Measurements from ENCODE around the gene CDX2.
"Not testable (repeated sequence)": the region's sequence is repeated elsewhere in the genome, so short reads cannot be mapped to it uniquely, and the experiment has no call there.

Gene CDX2, protein sequence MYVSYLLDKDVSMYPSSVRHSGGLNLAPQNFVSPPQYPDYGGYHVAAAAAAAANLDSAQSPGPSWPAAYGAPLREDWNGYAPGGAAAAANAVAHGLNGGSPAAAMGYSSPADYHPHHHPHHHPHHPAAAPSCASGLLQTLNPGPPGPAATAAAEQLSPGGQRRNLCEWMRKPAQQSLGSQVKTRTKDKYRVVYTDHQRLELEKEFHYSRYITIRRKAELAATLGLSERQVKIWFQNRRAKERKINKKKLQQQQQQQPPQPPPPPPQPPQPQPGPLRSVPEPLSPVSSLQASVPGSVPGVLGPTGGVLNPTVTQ

DNA sequence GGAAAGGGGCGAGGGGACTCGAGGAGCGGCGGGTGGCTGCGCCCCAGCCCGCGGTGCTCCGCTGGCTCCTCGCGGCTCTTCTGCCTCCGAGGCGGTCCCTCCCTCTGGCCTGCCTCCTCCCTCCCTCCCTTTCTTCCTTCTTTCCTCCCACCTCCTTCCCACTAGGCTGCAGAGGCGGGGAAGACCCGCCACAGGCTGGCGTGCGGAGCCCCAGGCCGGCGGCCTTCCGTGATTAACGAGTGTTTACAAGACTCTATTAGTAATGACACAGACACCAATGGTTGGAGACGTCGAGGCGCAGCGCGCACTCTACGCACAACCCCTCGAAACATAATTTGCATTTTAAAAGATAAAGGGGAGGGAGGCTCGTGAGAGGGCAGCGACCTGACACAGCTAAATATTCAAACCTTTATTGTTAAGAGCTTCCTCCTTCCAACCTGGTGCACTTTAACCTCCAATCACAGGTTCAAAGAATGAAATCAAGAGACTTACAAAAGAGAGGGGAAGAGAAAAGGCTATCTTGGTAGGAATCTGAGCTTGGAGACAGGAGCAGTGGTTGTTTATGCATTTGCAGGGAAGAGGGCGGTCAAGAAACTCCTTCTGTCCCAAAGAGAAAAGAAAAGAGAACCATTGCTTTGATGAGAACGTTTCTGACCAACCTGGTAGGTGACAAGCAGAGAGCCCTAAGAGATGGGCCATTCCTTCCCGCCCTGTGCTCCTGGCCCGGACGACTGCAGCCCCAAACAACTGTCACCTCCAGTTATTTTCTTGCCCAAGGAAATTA lies at the start of gene CDX2:
Gene CDX2, minus strand, starts transcription at position 234 of the 784 bp plus-strand sequence. CDS start 309 bp downstream, outside the sequence.
- DNase-seq = no peak

DNA sequence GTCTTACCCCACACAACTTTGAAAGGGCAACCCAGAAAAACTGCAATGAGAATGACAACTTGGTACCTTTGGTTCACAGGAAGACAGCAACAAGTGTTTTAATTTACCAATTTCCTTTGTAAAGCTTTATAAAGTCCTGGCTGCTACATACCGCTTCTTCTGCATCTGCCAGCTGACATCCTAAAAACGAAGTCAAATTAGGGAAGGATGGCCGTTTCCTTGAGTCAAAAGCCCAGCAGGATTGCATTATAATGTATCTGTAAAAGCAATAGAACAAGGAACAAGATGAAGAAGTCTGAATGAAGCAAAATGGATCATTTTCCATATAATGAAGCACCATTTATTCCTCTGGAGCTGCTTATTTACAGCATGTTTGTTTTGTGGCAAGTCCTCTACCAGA lies 45.2 kb upstream of the CDX2 start:
- DNase-seq = no peak

DNA sequence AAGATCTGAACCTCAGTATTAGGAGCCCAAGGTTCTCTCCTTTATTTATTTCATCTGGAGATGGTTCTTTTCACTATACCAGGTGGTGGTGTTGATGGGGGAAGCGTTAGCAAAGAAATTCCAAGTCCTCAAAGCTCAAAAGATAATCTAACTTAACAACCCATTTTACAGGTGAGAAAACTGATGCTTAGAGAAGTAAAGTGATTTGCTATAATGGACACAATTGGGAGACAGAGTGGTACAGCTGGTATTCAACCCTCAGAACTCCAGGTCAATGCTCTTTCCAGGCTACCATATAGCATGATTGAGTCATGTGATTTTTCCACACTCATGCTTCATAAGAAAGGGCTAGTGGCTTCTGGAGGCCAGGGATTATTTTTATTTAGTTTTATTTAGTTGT lies 44.4 kb upstream of the CDX2 start:
- no peak for DNase-seq

DNA sequence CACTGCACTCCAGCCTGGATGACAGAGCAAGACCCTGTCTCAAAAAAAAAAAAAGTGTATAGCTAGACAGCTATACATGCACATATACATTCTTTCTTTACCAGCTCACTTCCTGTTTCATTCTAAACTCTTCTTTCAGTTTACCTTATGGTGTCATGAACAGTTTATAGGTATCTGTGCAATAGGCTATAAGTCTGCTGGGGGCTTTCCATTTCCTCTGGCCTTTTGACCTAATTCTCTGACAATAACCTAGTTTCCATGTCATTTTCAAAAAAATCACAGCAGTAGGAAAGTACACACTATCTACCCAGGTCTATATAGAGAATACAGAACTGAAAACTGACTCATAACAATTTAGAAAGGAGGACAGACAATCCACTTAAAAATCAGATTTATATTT lies 43.8 kb upstream of the CDX2 start:
- DNase-seq = no peak

DNA sequence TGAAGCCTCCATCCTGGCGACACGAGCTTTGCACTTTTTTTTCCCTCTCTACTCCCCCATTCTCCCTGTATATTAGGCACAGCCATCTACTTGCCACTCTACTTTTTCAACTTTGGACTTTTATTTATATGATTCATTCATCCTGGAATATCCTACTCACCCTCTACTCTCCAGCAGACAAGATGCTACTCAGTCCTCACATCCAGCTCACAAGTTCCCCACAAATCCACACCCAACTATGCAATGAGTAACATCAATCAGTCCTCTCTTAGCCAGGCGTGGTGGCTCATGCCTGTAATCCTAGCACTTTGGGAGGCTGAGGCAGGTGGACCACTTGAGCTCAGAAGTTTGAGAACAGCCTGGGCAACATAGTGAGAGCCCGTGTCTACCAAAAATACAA lies 43.3 kb upstream of the CDX2 start:
- DNase-seq = no peak

DNA sequence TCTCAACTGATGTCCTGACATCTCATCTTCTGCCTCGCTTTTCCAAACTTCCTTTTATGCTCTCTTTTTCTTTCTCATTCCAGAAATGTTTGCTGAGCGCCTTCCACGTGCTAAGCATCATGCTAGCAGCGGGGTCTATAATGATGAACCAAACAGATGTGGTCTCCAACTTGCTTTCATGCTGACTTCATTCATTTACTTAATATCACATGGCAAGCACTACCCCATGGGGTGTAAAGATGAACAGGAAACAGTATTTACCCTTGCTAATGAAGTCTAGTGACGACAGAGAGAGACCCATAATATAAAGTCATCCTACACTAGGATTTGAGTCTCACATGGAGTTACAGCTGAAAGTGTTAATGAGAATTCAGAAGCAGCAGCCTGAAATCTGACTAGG lies 40.9 kb upstream of the CDX2 start:
- no peak for DNase-seq

DNA sequence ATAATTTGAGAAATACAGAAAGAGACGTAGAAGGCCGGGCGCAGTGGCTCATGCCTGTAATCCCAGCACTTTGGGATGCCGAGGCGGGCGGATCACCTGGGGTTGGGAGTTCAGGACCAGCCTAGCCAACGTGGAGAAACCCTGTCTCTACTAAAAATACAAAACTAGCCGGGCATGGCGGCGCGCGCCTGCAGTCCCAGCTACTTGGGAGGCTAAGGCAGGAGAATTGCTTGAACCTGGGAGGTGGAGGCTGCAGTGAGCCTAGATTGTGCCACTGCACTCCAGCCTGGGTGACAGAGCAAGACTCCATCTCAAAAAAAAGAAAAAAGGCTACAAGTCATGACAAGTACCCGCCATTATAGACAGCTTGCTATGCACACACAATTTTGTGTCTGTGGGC lies 35.9 kb upstream of the CDX2 start:
- not testable (repeated sequence) for DNase-seq

DNA sequence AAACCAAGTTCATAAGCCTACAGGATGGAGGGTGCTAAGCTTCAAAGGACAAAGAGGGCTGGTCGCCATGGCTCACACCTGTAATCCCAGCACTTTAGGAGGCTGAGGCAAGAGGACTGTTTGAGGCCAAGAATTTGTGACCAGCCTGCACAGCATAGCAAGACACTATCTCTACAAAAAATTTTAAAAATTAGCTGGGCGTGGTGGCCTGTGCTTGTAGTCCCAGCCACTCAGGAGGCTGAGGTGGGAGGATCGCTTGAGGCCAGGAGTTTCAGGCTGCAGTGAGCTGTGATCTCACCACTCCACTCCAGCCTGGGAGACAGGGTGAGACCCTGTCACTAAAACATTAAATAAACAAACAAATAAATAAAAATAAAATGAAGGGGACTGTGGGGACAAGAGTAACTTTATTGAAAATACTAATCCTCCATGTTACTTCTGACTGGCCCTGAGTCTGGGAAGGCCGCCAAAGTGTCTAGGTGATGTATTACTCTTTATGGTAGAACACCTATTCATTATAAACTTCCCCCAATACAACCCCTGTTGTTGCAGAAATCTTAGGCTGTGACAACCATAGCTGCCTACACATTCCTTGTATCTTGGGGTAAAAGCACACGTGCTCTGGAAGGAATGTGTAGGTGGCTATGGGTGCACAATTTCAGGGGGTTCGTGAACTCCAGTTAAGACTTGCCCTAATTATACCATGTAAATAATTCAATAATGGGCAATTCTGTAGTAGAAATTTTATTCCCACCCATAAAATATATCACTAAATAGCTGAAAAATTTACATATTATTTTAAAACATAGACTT lies 34.0 kb upstream of the CDX2 start:
- no peak for DNase-seq

DNA sequence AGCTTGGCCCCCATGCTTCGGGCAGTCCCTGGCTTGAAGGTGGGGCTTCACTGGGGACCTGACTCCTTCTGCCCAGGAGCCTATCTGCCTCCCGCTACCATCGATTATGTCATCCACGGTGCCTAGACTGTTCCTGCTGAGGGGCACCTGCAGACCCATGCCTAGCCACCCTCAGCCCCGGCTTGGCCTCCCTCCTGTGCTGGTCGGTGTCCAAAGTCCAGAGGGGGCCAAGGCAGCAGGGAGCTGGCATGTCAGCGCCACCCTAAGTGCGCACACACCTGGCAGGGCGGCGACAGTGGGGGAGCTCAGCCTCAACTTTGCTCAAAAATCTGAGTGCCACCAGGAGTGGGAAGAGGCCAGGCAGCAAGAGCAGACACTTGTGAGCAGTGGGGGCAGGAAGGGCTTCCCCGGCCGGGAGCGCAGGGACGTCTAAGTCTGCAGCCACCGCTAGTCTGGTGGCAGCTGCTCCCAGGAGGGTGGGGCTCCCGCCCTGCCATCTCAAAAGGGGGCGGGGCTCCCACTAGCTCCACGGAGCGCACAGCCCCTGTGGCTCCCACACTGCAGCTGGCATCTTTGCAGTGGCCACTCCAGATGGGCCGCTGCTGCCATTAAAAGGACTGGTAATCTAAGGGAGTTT lies 32.8 kb upstream of the CDX2 start:
- DNase-seq = no peak

DNA sequence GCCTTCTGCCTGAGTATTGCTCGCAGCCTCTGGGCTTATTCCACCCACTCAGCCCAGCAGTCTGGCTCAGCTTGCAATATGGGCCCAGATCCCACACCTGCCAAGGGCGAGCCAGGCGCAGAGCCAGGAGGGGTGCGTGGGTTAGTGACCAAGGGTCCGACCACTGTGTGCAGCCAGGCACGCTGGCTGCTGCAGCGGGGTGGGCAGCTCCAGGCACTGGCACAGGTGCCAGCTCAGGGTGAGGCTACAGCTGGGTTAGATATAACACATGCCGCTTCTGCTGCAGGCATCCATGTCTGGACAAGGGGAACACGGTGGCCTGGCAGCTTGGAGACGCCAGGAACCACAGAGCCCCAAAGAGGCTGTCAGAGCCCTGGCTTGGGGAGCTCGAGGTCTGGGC lies 31.9 kb upstream of the CDX2 start:
- DNase-seq = no peak

DNA sequence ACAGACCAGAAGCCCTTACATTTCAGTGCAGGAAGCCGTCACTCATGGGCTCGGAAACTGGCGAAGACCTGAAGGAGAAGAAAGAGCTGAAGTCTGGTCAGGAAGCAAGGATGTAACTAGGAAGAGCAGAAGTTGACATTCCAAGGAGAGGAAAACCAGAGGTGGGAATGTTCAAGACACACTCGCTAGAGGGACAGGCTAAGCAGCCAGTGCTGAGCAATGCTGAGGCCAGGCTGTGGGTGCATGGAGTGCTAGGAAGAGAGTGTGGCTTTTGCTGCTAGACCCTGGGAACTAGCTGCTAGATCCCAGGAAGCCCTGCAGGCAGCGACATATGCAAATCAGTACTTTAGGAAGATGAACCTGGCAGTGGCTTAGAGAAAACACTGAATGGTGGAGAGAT lies 31.5 kb upstream of the CDX2 start:
- no peak for DNase-seq

DNA sequence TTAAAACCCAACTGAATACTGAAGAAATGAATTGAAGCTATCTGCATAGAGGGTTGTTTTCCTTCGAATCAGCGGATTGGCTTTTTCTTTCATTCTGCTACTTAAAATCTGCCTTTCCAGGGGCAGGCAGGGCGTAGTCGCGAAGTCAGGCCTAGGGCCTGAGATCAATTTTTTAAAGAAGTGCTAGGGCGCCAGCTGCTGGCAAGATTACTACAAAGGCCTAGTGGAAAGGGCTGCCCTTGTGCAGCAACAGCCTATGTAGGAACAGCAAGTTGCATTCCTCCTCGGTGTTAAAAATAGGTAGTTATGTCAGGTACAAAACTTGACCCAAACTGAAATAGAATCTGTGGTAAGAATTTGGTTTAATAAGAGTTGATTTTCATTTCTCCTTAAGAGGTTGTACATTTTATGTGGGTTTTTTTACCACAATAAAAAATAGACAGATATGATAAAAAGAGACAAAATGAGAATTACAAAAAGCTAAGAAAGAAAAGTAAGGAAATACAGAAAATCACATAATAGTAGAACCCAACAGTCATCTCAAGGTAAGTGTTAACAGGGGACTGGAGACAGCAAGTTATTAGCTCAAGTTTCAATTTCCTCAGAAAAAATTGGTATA lies 28.9 kb upstream of the CDX2 start:
- peak; percentile 41 for DNase-seq

DNA sequence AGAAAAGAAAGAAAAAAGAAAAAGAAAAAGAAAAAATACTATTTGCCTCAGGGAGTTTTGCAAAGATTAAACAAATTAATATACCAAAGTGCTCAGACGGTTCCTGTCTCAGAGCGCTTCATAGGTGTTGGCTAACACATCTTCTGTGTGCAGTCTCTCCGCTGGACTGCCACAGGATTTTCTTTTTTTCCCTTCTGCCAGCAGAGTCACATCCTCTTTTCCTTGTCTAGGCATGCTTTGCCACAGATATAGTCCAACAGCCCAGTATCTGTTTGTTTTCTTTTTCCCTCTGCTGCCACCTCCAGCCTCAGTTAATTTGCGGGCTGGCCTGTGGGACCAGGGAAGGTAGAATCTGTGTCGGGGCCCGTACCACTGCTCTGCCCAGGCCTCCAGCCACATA lies 22.8 kb upstream of the CDX2 start:
- DNase-seq = no peak

DNA sequence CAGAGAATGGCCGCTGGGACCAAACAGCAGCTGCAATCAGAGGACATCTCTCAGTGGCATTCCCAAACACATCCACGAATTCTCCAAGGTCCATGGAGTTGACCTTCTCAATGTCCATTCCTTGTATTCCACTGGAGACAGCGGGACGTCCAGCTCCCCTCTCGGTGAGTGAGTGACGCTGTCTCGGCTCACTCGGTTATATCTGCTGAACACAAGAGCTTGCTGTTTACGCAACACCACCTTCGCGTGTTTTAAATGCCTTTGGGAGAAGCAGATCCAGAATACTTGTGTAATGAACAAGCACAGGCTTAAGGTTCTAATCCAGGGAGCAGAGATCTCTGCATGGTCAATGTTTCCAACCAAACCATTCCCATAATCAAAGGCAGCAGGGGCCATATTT lies 19.4 kb upstream of the CDX2 start, which contains the start of gene URAD:
Gene URAD, minus strand, starts transcription at position 174 of the 400 bp plus-strand sequence. Its CDS starts 56 bp downstream, at position 118.
- DNase-seq = no peak

DNA sequence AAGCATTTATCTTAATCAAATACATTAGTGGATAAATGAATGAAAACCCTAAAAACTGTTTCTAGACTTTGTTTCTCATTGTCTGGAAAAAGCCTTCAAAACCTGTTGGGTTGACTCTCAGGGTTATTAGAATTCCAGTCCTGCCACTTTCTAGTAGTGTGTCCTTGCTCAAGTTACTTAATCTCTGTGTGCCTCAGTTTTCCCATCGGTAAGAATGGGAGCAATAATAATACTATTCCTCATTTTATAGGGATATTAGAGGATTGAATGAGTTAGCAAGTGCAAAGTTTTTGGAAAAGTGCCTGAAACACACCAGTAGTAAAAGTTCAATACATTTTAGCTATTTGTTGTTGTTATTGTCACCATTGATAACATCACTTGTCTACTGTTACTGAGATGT lies 16.5 kb upstream of the CDX2 start:
- DNase-seq = no peak

DNA sequence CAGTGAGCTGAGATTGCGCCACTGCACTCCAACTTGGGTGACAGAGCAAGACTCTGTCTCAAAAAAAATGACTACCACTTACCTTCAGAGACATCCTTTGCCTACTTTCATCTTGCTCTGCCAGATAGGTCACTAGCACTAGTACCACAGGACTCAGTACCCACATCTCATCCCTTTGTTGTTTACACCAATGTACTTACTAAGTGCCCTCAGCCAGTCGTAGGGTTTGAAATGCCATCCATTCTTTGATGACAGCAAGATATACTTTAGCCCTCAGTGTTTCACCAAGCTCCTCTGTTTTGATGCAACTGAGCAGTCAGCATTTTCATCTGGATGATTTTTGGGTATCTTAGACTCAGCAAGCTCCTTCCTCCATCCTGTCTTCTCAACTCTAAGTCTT lies 13.2 kb upstream of the CDX2 start:
- no peak for DNase-seq

DNA sequence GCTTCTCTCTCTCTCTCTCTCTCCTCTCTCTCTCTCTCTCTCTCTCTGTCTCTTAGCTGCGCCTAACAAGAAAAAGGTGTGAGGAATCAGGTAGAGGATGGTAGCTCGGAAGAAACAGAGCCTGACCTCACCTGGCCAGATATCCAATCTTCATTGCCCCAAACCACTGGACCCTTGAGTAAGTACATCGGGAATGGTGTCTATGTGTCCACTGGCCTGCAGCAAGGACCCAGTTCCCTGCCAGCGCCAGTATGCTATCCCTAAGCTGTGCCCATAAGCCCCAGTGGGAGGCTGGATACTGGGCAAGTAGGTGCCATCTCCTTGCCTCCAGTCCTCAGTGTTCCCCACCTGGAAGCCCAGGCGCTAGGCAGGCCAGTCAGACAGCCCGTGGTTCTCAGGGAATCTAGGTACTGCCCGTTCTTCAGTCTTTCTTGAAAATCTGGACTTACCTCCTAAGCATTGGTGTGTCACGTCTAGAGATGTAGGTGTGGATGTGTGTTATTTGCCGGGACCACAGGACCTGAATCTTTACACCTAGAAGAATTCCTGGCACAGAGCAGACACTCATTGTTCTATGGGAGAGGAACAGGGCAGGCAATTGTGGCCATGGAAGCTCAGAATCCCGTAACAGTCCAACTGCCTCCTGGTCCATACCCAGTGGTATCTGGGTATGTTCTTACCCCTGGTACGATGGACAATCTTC lies 12.0 kb upstream of the CDX2 start:
- DNase-seq = no peak

DNA sequence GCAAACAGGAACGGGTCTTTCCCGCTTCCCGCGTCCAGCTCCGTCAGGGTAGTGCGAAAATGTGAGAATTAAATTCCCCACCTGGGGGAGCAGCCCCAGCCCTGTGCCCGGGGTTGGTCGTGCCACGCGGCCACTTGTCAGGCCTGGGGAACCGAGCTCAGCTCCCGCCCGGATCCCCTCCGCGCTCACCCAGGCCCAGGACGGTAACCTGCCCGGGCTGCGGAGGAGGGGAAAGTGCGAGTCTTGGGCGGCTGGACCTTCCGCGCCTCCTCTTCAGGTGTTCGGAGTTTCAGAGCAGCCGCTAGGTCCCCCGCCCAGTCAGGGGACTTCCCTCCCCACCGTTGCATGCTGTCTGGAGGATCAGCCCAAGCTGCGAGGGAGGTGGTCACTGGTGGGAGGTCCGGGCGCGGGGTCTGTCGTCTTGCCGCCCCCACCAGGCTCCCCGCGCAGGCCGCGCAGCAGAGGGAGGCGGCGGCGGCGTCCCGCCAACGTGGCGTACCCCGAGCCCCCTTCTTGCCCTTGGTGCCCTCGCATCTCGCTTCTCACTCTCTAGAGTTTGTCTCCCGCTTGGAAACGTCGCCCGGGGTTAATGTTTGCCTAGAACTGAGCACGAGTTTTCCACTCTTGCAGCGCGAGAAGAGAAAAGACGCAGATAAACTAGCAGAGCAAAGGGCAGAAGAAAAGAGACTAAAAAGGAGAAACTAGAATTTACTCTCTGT lies 11.3 kb upstream of the CDX2 start:
- DNase-seq = no peak

DNA sequence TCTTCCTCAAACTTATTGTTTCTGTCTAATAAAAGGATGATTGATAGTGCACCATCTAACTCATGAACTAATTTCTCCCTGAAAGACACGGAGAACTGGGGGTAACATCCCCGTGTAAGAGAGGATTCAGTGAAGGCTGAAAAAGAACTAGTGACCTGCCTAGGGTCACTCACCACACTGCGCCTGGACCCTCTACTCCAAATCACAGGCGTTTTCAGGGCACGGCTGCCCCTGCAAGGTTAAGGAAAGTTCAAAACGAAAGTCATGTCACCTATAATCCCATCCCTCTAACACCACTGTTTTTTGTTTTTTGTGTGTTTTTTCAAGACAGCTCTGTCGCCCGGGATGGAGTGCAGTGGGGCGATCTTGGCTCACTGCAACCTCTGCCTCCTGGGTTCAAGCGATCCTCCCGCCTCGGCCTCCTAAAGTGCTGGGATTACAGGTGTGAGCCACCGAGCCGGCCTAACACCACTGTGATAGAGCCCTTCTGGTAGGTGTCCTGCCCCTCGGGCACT lies 10.7 kb upstream of the CDX2 start:
- DNase-seq = no peak

DNA sequence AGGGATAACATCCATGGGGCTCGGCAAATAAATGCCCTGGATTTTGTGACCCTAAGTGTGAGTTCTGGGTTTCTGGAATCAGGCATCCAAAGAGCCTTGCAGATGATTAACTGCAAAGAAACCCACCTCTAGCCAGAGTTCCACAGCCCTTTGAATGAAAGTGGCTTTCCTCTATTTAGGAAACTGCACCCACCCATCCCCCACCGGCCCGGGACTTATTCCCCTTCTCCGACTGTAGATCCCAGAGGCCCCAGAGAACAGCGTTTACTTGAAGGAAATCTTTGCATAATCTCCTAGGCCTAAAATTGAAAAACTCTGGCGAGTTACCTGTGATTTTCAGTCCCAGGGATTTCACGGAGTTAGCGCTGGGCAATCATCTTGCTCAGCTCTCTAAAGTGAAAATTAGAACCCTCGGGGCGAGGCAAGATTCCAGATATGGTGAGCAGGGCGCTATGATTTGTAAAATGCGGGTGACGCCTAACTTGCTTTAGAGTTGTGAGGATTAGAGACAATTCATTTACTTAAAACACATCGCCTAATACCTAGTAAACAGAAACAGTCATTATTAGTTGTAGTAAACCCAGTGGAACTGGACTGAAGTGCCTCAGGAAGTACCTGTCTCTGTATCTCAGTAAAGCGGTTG lies 10.0 kb upstream of the CDX2 start:
- no peak for DNase-seq

Measured in activated CD4-positive, alpha-beta T cell treated with anti-CD3 and anti-CD28 coated beads for 48 hours (primary cell).